GM12891 (cell line): Measurements from ENCODE around the gene WSB2.

Source experiments
- POLR2A ChIP-seq: IDR thresholded peaks from 2 replicates; pipeline ENCODE4 v1.6.1; 2011; ENCODE audit warnings: low read depth, low read length, control low read depth
- POLR2AphosphoS5 ChIP-seq: IDR thresholded peaks from 2 replicates; pipeline ENCODE4 v1.6.1; 2011; ENCODE audit warnings: low read depth, low read length, control low read depth

GRCh38 chr12:118060301-118061010 is 523 bp downstream of the WSB2 start:
- TF ChIP-seq POLR2A (no peak), POLR2AphosphoS5 (no peak)
